Endothelial cell of umbilical vein (primary cell): ENCODE data around the gene LMF2. TPM values are rescaled to one million over a fixed set of nuclear protein-coding genes. Genes with fewer than 3 reads are reported as not detected.

ENCODE experiments used
- BruUV-seq: library from RNA; stranded (reverse); fragments of 400-500 nt; replicated peaks from 2 replicates; lab custom pipeline; 2021; lab: Mats Ljungman, UMichigan
- CTCF ChIA-PET: fragments of 300-600, 350-600 bp; sonication (Branson Sonifier 250); formaldehyde crosslinking; loops from one replicate; lab custom pipeline; 2021; ENCODE audit warnings: antibody characterized with exemption, inconsistent platforms; lab: Charles Lee
- POLR2A ChIA-PET: fragments of 300-600, 350-600 bp; sonication (Branson Sonifier 250); formaldehyde crosslinking; loops from one replicate; lab custom pipeline; 2021; ENCODE audit warnings: antibody characterized with exemption, inconsistent platforms; lab: Charles Lee
- DNase-seq: peaks from one replicate; pipeline ENCODE4 v3.0.0-alpha.2; 2011; ENCODE audit warnings: low read depth, low spot score
- FAIRE-seq: peaks from 2 replicates; lab custom pipeline; 2011; peaks lifted over from hg19 to GRCh38; lab: Jason Lieb, UNC
- H2AFZ ChIP-seq: 2 replicates; pipeline ENCODE4 v1.6.0; 2012; ENCODE audit warnings: low read depth, low read length, control low read depth, inconsistent platforms
- H3K27ac ChIP-seq: 2 replicates; pipeline ENCODE4 v1.5.1; 2011; ENCODE audit warnings: low read depth, mild to moderate bottlenecking, control low read depth, low read length, moderate library complexity; ENCODE audit not compliant: insufficient read depth
- H3K27me3 ChIP-seq, 2 experiments: 2 replicates each; pipeline versions ENCODE4 v1.6.0 to v1.6.1; 2011; ENCODE audit warnings: low read length in 2 of 2, mixed read lengths in 1 of 2; ENCODE audit not compliant: control insufficient read depth in 2 of 2, insufficient read depth in 2 of 2
- H3K36me3 ChIP-seq, 2 experiments: 2 replicates in 1 of 2; 3 replicates in 1 of 2; pipeline ENCODE4 v1.5.1; 2011; ENCODE audit warnings: low read length in 2 of 2, mild to moderate bottlenecking in 1 of 2, moderate library complexity in 1 of 2; ENCODE audit not compliant: control insufficient read depth in 2 of 2, insufficient read depth in 2 of 2; ENCODE audit errors: extremely low read depth in 1 of 2
- H3K4me1 ChIP-seq: 3 replicates; pipeline ENCODE4 v1.5.1; 2011; ENCODE audit warnings: mild to moderate bottlenecking, low read length; ENCODE audit not compliant: control insufficient read depth, insufficient read depth; ENCODE audit errors: extremely low read depth
- H3K4me2 ChIP-seq: 2 replicates; pipeline ENCODE4 v1.6.1; 2011; ENCODE audit warnings: low read length, control low read depth, mixed read lengths; ENCODE audit not compliant: insufficient read depth
- H3K4me3 ChIP-seq, 3 experiments: fragments of 200-600 bp in 1 of 3; sonication (generic), shearing (Covaris generic) in 1 of 3; replicated peaks in 1 of 3; 2 replicates each; pipeline ENCODE4 v1.5.1; 2011 to 2016; ENCODE audit warnings: control low read depth in 3 of 3, low read length in 3 of 3, mild to moderate bottlenecking in 2 of 3, inconsistent platforms in 1 of 3, low read depth in 1 of 3, moderate library complexity in 1 of 3; ENCODE audit not compliant: insufficient read depth in 1 of 3
- H3K79me2 ChIP-seq: 2 replicates; pipeline ENCODE4 v1.6.0; 2012; ENCODE audit warnings: low read length, inconsistent platforms; ENCODE audit not compliant: control insufficient read depth, insufficient read depth
- H3K9ac ChIP-seq: replicated peaks from 2 replicates; pipeline ENCODE3; 2011; ENCODE audit warnings: low read length, control low read depth; ENCODE audit not compliant: insufficient read depth; ENCODE audit errors: extremely low read depth
- H3K9me1 ChIP-seq: replicated peaks from 3 replicates; pipeline ENCODE4 v1.6.0; 2011; ENCODE audit warnings: mild to moderate bottlenecking, low read length; ENCODE audit not compliant: control insufficient read depth, insufficient read depth; ENCODE audit errors: extremely low read depth
- H3K9me3 ChIP-seq: replicated peaks from 2 replicates; pipeline ENCODE4 v1.5.1; 2012; ENCODE audit warnings: low read length, inconsistent platforms; ENCODE audit not compliant: control insufficient read depth, insufficient read depth
- H4K20me1 ChIP-seq: replicated peaks from 2 replicates; pipeline ENCODE3; 2011; ENCODE audit warnings: mild to moderate bottlenecking, low read length; ENCODE audit not compliant: control insufficient read depth, insufficient read depth; ENCODE audit errors: extremely low read depth
- CTCF ChIP-seq, 2 donors: IDR thresholded peaks; 1 replicate in 1 of 2; 2 replicates in 1 of 2; pipeline ENCODE4 v1.5.1; 2011; ENCODE audit warnings: low read length in 2 of 2, mild to moderate bottlenecking in 2 of 2, moderate library complexity in 2 of 2, control low read depth in 1 of 2, inconsistent platforms in 1 of 2, low read depth in 1 of 2; ENCODE audit not compliant: insufficient read depth in 1 of 2; ENCODE audit errors: extremely low read depth in 1 of 2
- EZH2 ChIP-seq: IDR thresholded peaks from 2 replicates; pipeline ENCODE4 v1.6.1; 2012; ENCODE audit warnings: borderline replicate concordance, low read depth, mild to moderate bottlenecking, moderate library complexity, low read length, inconsistent platforms; ENCODE audit not compliant: severe bottlenecking
- FOS ChIP-seq: IDR thresholded peaks from 2 replicates; pipeline ENCODE4 v1.6.1; 2011; ENCODE audit warnings: mild to moderate bottlenecking, low read length, moderate library complexity, borderline replicate concordance; ENCODE audit not compliant: insufficient read depth
- GATA2 ChIP-seq: IDR thresholded peaks from 2 replicates; pipeline ENCODE4 v1.7.0; 2011; ENCODE audit warnings: low read depth, mild to moderate bottlenecking, moderate library complexity, mixed read lengths, low read length; ENCODE audit not compliant: insufficient read length, insufficient read depth
- JUN ChIP-seq: IDR thresholded peaks from 2 replicates; pipeline ENCODE4 v1.6.1; 2011; ENCODE audit warnings: borderline replicate concordance, low read depth; ENCODE audit not compliant: insufficient read length, insufficient read depth
- MAX ChIP-seq: IDR thresholded peaks from 2 replicates; pipeline ENCODE4 v1.6.1; 2011; ENCODE audit not compliant: insufficient read depth, insufficient read length
- MYC ChIP-seq: IDR thresholded peaks from one replicate; pipeline ENCODE4 v1.6.1; 2011; ENCODE audit warnings: mild to moderate bottlenecking, low read depth, low read length
- POLR2A ChIP-seq: IDR thresholded peaks from 2 replicates; pipeline ENCODE4 v1.6.1; 2012; ENCODE audit warnings: low read depth, mild to moderate bottlenecking, control low read depth, low read length
- POLR2AphosphoS5 ChIP-seq: IDR thresholded peaks from 2 replicates; pipeline ENCODE4 v1.6.1; 2012; ENCODE audit warnings: low read depth, mild to moderate bottlenecking, control low read depth, low read length, moderate library complexity; ENCODE audit not compliant: insufficient read depth
- dilution Hi-C: fragments of 300-500 bp; cut with MboI; formaldehyde crosslinking; loops from one replicate; pipeline ENCODE4 v1.15.0; 2019; ENCODE audit warnings: low sequenced_read_pairs; ENCODE audit not compliant: extremely low pct_ligation_motif_present
- intact Hi-C: fragments of 100-400 bp; cut with micrococcal nuclease; formaldehyde crosslinking; loops from one replicate; pipeline ENCODE4 v1.10.0; 2022
- polyA plus RNA-seq, 4 experiments: library from polyadenylated mRNA; depleted of rRNA in 3 of 4; stranded (reverse) in 3 of 4; unstranded in 1 of 4; fragments of >200 nt; gene quantifications; 2 replicates each; pipeline versions ENCODE4 v1.2.1 to v1.2.3, GENCODE V29; 2011 to 2012; ENCODE audit warnings: missing spikeins in 1 of 4
- total RNA-seq: library from RNA; stranded (reverse); gene quantifications from 2 replicates; pipeline ENCODE4 v1.2.3, GENCODE V29; 2021

Gene LMF2
- total and polyA plus RNA-seq, 2 donors (not counting 3 experiments of a cell fraction or from before 2014, with no cell fraction given) = 89.7 to 112 TPM

GRCh38 chr22:50505276-50505775, 2.2 kb downstream of the LMF2 start:
- ChIA-PET CTCF (no interaction called here), POLR2A (no interaction called here)
- BruUV-seq = no TSS peak
- DNase-seq (no peak), FAIRE-seq (no peak)
- intact Hi-C loops = no loop called here
- no peak overlapping the region for H2AFZ ChIP-seq
- TF ChIP-seq GATA2 = no peak
- TF ChIP-seq POLR2AphosphoS5 = no peak
- no peak for TF ChIP-seq MYC
- no peak for TF ChIP-seq EZH2
- TF ChIP-seq POLR2A = no peak
- TF ChIP-seq JUN = no peak
- no peak for TF ChIP-seq FOS
- TF ChIP-seq MAX = no peak
- no peak for TF ChIP-seq CTCF (IDR thresholded peaks at IDR 0.05; ENCODE audit: extremely low read depth in 1 of 2, insufficient read depth in 1 of 2, low read depth in 1 of 2, low read length in 2 of 2)
- peaks cover 14% of the 10 kb centered on the region for H3K4me1 ChIP-seq
- dilution Hi-C loops = no loop called here
- no peak overlapping the region for H3K27ac ChIP-seq
- no peaks in the 10 kb centered on the region for H3K27me3 ChIP-seq
- H3K4me2 ChIP-seq = no peak overlapping the region
- H4K20me1 ChIP-seq = no peaks in the 10 kb centered on the region
- H3K9ac ChIP-seq = no peak overlapping the region
- H3K9me1 ChIP-seq = no peaks in the 10 kb centered on the region
- no peak overlapping the region for H3K4me3 ChIP-seq
- H3K36me3 ChIP-seq = peaks cover 6 to 22% of the 10 kb centered on the region in 2 experiments
- H3K9me3 ChIP-seq = no peaks in the 10 kb centered on the region
- peaks cover 29% of the 10 kb centered on the region for H3K79me2 ChIP-seq
